Tibial artery (tissue), 4 donors: ENCODE measurements around the gene KIAA1671.

ENCODE experiments used
- DNase-seq, 2 donors: peaks; one replicate each; pipeline ENCODE4 v3.0.0-alpha.2; 2019
- H3K27ac ChIP-seq, 2 donors: fragments of 200-600 bp; sonication (generic) in 1 of 2; 1 replicate in 1 of 2; 2 replicates in 1 of 2; pipeline ENCODE4 v1.5.1; 2018 to 2019; ENCODE audit warnings: mild to moderate bottlenecking in 1 of 2
- H3K27me3 ChIP-seq, 2 donors: fragments of 200-600 bp; sonication (generic) in 1 of 2; one replicate each; pipeline versions ENCODE4 v1.5.1 to v1.6.0; 2016 to 2019
- H3K36me3 ChIP-seq, 3 donors: fragments of 200-600 bp; sonication (generic) in 2 of 3; one replicate each; pipeline ENCODE4 v1.5.1; 2016 to 2019; ENCODE audit warnings: mild to moderate bottlenecking in 2 of 3
- H3K4me1 ChIP-seq, 4 donors: fragments of 200-600 bp; sonication (generic) in 2 of 4; 1 replicate in 3 of 4; 2 replicates in 1 of 4; pipeline ENCODE4 v1.5.1; 2016 to 2019
- H3K4me3 ChIP-seq, 2 donors: fragments of 200-600 bp; sonication (generic) in 1 of 2; 1 replicate in 1 of 2; 2 replicates in 1 of 2; pipeline ENCODE4 v1.5.1; 2018 to 2019; ENCODE audit warnings: mild to moderate bottlenecking in 2 of 2
- H3K9me3 ChIP-seq, 3 donors: fragments of 200-600 bp; sonication (generic) in 1 of 3; one replicate each; pipeline ENCODE4 v1.5.1; 2016 to 2019
- CTCF ChIP-seq, 2 experiments: fragments of 200-600 bp in 1 of 2; fragments of 450-650 bp in 1 of 2; IDR thresholded peaks; one replicate each; pipeline ENCODE4 v1.5.1; 2017 to 2019; ENCODE audit warnings: antibody characterized with exemption in 2 of 2, mild to moderate bottlenecking in 1 of 2, moderate library complexity in 1 of 2
- intact Hi-C: fragments of 100-400 bp; cut with DNase I; formaldehyde crosslinking; loops from one replicate; pipeline ENCODE4 v1.15.0; 2023; ENCODE audit warnings: low total_unique reads

The KIAA1671 gene

GRCh38 chr22:25165785-25166184 lies 213.3 kb downstream of the KIAA1671 start:
- intact Hi-C loops = no loop called here
- DNase-seq = no peak
- Histone ChIP-seq H3K4me1 (peaks cover 0 to 54% (median 24%) of the 10 kb centered on the region in 4 donors), H3K9me3 (no peaks in the 10 kb centered on the region), H3K27ac (peak overlapping the region in 1 of 2 donors; percentile 22), H3K27me3 (no peaks in the 10 kb centered on the region), H3K36me3 (peaks cover under 1 to 22% (median 8%) of the 10 kb centered on the region in 3 donors), H3K4me3 (no peak overlapping the region)
- TF ChIP-seq CTCF (IDR thresholded peaks at IDR 0.05) = no peak

- peaks cover 0 to 54% (median 24%) of the 10 kb centered on the region in 4 donors for H3K4me1 ChIP-seq
- H3K36me3 ChIP-seq = peaks cover 7 to 22% (median 10%) of the 10 kb centered on the region in 3 donors
- no peak overlapping the region for H3K4me3 ChIP-seq
- no peaks in the 10 kb centered on the region for H3K27me3 ChIP-seq
- DNase-seq = no peak
- H3K27ac ChIP-seq = no peak overlapping the region
- H3K9me3 ChIP-seq = no peaks in the 10 kb centered on the region
- TF ChIP-seq CTCF (IDR thresholded peaks at IDR 0.05) = no peak
- intact Hi-C loops = no loop called here
These were observed 213.9 kb downstream of the KIAA1671 start for GRCh38 chr22:25166266-25167040.

DNA sequence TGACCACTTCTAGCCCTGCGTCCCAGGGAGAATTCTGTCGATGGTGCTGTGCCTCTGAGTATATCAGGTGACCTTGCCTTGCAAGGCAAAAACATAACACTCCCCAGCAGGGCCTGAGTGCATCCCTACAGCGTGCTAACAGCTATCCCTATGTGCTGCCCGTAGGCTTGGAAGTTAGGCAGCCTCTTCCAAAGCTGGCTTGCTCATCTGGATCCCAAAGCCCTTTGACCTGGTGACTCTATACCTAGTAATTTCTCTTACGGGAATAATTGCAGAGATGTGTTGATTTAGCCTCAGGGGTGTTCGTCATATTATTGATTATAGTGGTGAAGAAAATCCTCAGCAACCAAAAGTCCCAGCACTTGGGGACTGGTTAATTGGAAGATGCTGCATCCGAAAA lies 214.6 kb downstream of the KIAA1671 start:
- Histone ChIP-seq H3K27ac (no peak overlapping the region), H3K36me3 (peaks cover 11 to 27% (median 15%) of the 10 kb centered on the region in 3 donors), H3K9me3 (no peaks in the 10 kb centered on the region), H3K4me1 (peaks cover 0 to 54% (median 24%) of the 10 kb centered on the region in 4 donors), H3K4me3 (no peak overlapping the region), H3K27me3 (no peaks in the 10 kb centered on the region)
- intact Hi-C loops = no loop called here
- DNase-seq = no peak
- TF ChIP-seq CTCF (IDR thresholded peaks at IDR 0.05) = no peak

GRCh38 chr22:25167834-25168601 lies 215.5 kb downstream of the KIAA1671 start:
- TF ChIP-seq CTCF (IDR thresholded peaks at IDR 0.05) = no peak
- no peaks in the 10 kb centered on the region for H3K27me3 ChIP-seq
- intact Hi-C loops = no loop called here
- peaks cover 0 to 54% (median 24%) of the 10 kb centered on the region in 4 donors for H3K4me1 ChIP-seq
- no peaks in the 10 kb centered on the region for H3K9me3 ChIP-seq
- DNase-seq = no peak
- no peak overlapping the region for H3K27ac ChIP-seq
- no peak overlapping the region for H3K4me3 ChIP-seq
- peaks cover 16 to 36% (median 18%) of the 10 kb centered on the region in 3 donors for H3K36me3 ChIP-seq

DNA sequence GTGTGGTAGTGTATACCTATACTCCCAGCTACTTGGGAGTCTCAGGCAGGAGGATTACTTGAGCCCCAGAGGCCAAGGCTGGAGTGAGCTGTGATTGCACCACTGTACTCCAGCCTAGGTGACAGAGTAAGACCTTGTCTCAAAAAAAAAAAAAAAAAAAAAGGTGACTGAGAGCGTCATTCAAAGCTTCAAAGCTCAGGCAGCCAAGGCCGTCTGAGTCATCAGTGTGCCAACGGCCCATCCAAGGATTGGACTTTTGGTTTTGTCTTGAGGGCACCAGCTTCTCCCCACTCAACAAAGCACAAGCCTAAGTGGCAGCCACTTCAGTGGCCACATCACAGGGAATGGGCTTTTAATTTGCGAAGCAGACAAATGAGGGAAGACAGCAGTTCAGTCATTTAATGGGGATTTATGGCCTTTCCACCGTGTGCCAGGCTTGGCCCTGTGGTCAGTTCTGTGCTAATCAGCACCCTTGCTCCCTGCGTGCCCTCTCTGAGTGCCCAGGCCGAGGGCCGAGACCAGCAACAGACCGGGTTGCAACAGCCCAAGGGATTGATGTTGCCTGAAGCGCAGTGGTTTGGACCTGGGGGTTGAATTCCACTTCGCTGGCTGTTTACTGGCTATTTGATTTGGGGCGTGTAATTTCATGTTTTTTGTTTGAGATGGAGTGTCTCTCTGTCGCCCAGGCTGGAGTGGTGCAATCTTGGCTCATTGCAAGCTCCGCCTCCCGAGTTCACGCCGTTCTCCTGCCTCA lies 216.9 kb downstream of the KIAA1671 start:
- no peaks in the 10 kb centered on the region for H3K9me3 ChIP-seq
- no peak for DNase-seq
- H3K4me1 ChIP-seq = peaks cover 0 to 47% (median 16%) of the 10 kb centered on the region in 4 donors
- H3K27ac ChIP-seq = peak overlapping the region in 1 of 2 donors; percentile 24
- TF ChIP-seq CTCF (IDR thresholded peaks at IDR 0.05) = no peak
- no peak overlapping the region for H3K4me3 ChIP-seq
- H3K27me3 ChIP-seq = no peaks in the 10 kb centered on the region
- intact Hi-C loops = loop anchor here (5.0 kb wide), 2 partner anchors 87 to 102 kb away; no protein-coding TSS in a partner anchor
- H3K36me3 ChIP-seq = peaks cover 23 to 48% (median 33%) of the 10 kb centered on the region in 3 donors
